ENCODE results near the gene OTOF. TPM values are rescaled to one million over a fixed set of nuclear protein-coding genes. Genes with fewer than 3 reads are reported as not detected.

Gene OTOF
- total RNA-seq, 1 experiment from 2014 or later = 0.10 TPM

- Histone ChIP-seq H3K79me2 (ENCODE audit: insufficient read depth, low read length) (no peaks in the 10 kb centered on the region), H3K4me3 (replicated peaks in 1 of 2; ENCODE audit: low read depth in 1 of 2, low read length in 2 of 2) (no peak overlapping the region), H3K4me1 (ENCODE audit: control insufficient read depth in 1 of 2, insufficient read depth in 2 of 2, low read length in 2 of 2) (no peaks in the 10 kb centered on the region), H3K27ac (ENCODE audit: low read depth, low read length) (no peak overlapping the region), H3K9ac (ENCODE audit: low read length) (no peak overlapping the region), H3K36me3 (ENCODE audit: control insufficient read depth in 1 of 2, insufficient read depth in 2 of 2, low read length in 2 of 2) (no peaks in the 10 kb centered on the region), H3K9me3 (ENCODE audit: control insufficient read depth in 1 of 2, insufficient read depth in 1 of 2, low read depth in 1 of 2, low read length in 2 of 2) (no peaks in the 10 kb centered on the region), H4K20me1 (ENCODE audit: insufficient read depth) (no peaks in the 10 kb centered on the region), H3K9me2 (ENCODE audit: insufficient read depth) (no peaks in the 10 kb centered on the region), H3K27me3 (ENCODE audit: insufficient read depth, low read length) (no peaks in the 10 kb centered on the region), H2AFZ (ENCODE audit: low read depth, low read length, poor library complexity, severe bottlenecking) (no peak overlapping the region), H3K4me2 (ENCODE audit: low read length) (no peak overlapping the region)
- TF ChIP-seq ZNF274 (IDR thresholded peaks at IDR 0.05; ENCODE audit: low read depth, low read length) = no peak
- TF ChIP-seq ELF1 (IDR thresholded peaks at IDR 0.05; ENCODE audit: borderline replicate concordance, low read depth) = no peak
- no peak for TF ChIP-seq ATF3 (IDR thresholded peaks at IDR 0.05)
- TF ChIP-seq SRF (IDR thresholded peaks at IDR 0.05; ENCODE audit: low read depth) = no peak
- TF ChIP-seq TCF7L2 (IDR thresholded peaks at IDR 0.05; ENCODE audit: borderline replicate concordance, extremely low read depth, insufficient read depth, insufficient read length) = no peak
- no peak for TF ChIP-seq EZH2phosphoT487 (IDR thresholded peaks at IDR 0.05; ENCODE audit: borderline replicate concordance)
- no peak for TF ChIP-seq SP1 (IDR thresholded peaks at IDR 0.05; ENCODE audit: low read depth)
- no peak for TF ChIP-seq POLR2A (IDR thresholded peaks at IDR 0.05; ENCODE audit: borderline replicate concordance, extremely low read depth, insufficient read depth, insufficient read length)
- TF ChIP-seq, protein P1, sequence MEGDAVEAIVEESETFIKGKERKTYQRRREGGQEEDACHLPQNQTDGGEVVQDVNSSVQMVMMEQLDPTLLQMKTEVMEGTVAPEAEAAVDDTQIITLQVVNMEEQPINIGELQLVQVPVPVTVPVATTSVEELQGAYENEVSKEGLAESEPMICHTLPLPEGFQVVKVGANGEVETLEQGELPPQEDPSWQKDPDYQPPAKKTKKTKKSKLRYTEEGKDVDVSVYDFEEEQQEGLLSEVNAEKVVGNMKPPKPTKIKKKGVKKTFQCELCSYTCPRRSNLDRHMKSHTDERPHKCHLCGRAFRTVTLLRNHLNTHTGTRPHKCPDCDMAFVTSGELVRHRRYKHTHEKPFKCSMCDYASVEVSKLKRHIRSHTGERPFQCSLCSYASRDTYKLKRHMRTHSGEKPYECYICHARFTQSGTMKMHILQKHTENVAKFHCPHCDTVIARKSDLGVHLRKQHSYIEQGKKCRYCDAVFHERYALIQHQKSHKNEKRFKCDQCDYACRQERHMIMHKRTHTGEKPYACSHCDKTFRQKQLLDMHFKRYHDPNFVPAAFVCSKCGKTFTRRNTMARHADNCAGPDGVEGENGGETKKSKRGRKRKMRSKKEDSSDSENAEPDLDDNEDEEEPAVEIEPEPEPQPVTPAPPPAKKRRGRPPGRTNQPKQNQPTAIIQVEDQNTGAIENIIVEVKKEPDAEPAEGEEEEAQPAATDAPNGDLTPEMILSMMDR (IDR thresholded peaks at IDR 0.05 in 2 of 3, conservative IDR thresholded peaks at IDR 0.05 in 1 of 3; ENCODE audit: borderline replicate concordance in 1 of 3, insufficient read depth in 1 of 3, low read depth in 2 of 3, low read length in 2 of 3) = no peak
- no peak for TF ChIP-seq EZH2 (IDR thresholded peaks at IDR 0.05)
- TF ChIP-seq MAX (IDR thresholded peaks at IDR 0.05) = no peak
- TF ChIP-seq CBX3 (IDR thresholded peaks at IDR 0.05; ENCODE audit: low read depth) = no peak
- TF ChIP-seq YY1 (IDR thresholded peaks at IDR 0.05; ENCODE audit: extremely low read depth, insufficient replicate concordance, low read depth, low read length) = no peak
- no peak for TF ChIP-seq ZFX (IDR thresholded peaks at IDR 0.05)
- TF ChIP-seq POLR2AphosphoS5 (IDR thresholded peaks at IDR 0.05; ENCODE audit: low read depth, low read length) = no peak
- ATAC-seq = no peak
- ChIA-PET RAD21 (ENCODE audit: low non-redundant PET in 1 of 2, low total read pairs in 2 of 2, uncharacterized antibody in 2 of 2, unreplicated experiment in 2 of 2) (no interaction called here), CTCF (no interaction called here), POLR2A (no interaction called here)
- no peak for DNase-seq (ENCODE audit: low read depth, low spot score)
- no TSS peak for BruUV-seq (replicated peaks)
- intact Hi-C loops (cut with micrococcal nuclease) = no loop called here
These were observed 36.1 kb upstream of the OTOF start for GRCh38 chr2:26514045-26514444.

Measured in HCT116 (cell line).